Esophagus squamous epithelium (tissue), 5 donors: ENCODE data around the gene DAB1. TPM values are rescaled to one million over a fixed set of nuclear protein-coding genes. Genes with fewer than 3 reads are reported as not detected.

Experiments
- DNase-seq: peaks from one replicate; lab custom pipeline; 2025; lab: John Stamatoyannopoulos, UW
- H3K27ac ChIP-seq, 4 donors: fragments of 200-600 bp; sonication (generic); one replicate each; pipeline ENCODE4 v1.5.1; 2016 to 2019; ENCODE audit warnings: mild to moderate bottlenecking in 1 of 4
- H3K27me3 ChIP-seq, 4 donors: fragments of 200-600 bp; sonication (generic); 1 replicate in 3 of 4; 2 replicates in 1 of 4; pipeline versions ENCODE4 v1.5.1 to v1.6.0; 2017 to 2021; ENCODE audit warnings: antibody characterized with exemption in 1 of 4
- H3K36me3 ChIP-seq, 3 donors: fragments of 200-600 bp; sonication (generic); one replicate each; pipeline ENCODE4 v1.5.1; 2016 to 2019
- H3K4me1 ChIP-seq, 3 donors: fragments of 200-600 bp; sonication (generic); one replicate each; pipeline ENCODE4 v1.5.1; 2017 to 2019
- H3K4me3 ChIP-seq, 4 donors: fragments of 200-600 bp; sonication (generic); 1 replicate in 3 of 4; 2 replicates in 1 of 4; pipeline ENCODE4 v1.5.1; 2016 to 2019; ENCODE audit warnings: mild to moderate bottlenecking in 2 of 4, moderate library complexity in 1 of 4
- H3K9me3 ChIP-seq, 3 donors: fragments of 200-600 bp; sonication (generic); one replicate each; pipeline ENCODE4 v1.5.1; 2016 to 2019
- POLR2A ChIP-seq, 4 donors: fragments of 450-650 bp; IDR thresholded peaks; one replicate each; pipeline ENCODE4 v1.6.1; 2017; ENCODE audit warnings: antibody characterized with exemption in 4 of 4, mild to moderate bottlenecking in 4 of 4, moderate library complexity in 3 of 4
- WGBS, 2 donors: methylation state at CpG; one replicate each; pipeline ENCODE4 v1.1.5; 2018; 5-methylcytosine and 5-hydroxymethylcytosine counted together
- intact Hi-C: fragments of 100-400 bp; cut with DNase I; formaldehyde crosslinking; loops from one replicate; pipeline ENCODE4 v1.15.0; 2022
- total RNA-seq, 4 donors: library from RNA; depleted of rRNA; stranded (reverse); fragments of >200 nt; gene quantifications; one replicate each; pipeline ENCODE4 v1.1.0, GENCODE V29; 2016
- TF ChIP-seq, protein P1 (sequence below), 6 experiments: fragments of 450-650 bp in 4 of 6; fragments of 200-600 bp in 2 of 6; sonication (generic) in 2 of 6; IDR thresholded peaks; one replicate each; pipeline ENCODE4 v1.5.1; 2016 to 2019; ENCODE audit warnings: antibody characterized with exemption in 6 of 6, mild to moderate bottlenecking in 4 of 6, moderate library complexity in 4 of 6
- donor health status: DM: yes; HTN: yes; CAD: no.

DAB1 gene
- total RNA-seq, 4 donors from 2014 or later: under 0.01 TPM; not detected in 3

DNA sequence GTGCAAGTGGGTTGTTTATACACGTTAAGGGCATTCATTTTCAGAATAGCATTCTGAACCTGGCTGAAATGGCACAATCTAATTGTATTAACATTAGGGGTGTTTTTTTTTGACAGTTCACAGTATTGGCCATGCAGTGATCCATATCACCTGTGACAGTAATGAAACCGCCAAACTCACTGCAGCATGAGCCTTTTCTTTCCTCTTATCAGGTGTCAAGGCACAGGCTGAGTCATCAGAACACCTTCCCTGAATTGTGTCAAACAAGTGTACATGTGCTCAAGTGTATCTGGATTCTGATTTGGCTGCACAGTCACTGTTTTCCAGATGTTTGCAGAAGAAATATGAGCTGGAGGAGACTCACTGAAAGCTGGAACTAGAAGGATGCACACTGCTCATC lies 410.3 kb downstream of the DAB1 start:
- intact Hi-C loops: no loop called here
- WGBS, 2 donors: 45 to 47% methylated on average over 2 of the region's 2 CpGs
- no peak overlapping the region for H3K4me3 ChIP-seq
- no peak overlapping the region for H3K27ac ChIP-seq
- H3K4me1 ChIP-seq: no peaks in the 10 kb centered on the region
- TF ChIP-seq, protein P1, sequence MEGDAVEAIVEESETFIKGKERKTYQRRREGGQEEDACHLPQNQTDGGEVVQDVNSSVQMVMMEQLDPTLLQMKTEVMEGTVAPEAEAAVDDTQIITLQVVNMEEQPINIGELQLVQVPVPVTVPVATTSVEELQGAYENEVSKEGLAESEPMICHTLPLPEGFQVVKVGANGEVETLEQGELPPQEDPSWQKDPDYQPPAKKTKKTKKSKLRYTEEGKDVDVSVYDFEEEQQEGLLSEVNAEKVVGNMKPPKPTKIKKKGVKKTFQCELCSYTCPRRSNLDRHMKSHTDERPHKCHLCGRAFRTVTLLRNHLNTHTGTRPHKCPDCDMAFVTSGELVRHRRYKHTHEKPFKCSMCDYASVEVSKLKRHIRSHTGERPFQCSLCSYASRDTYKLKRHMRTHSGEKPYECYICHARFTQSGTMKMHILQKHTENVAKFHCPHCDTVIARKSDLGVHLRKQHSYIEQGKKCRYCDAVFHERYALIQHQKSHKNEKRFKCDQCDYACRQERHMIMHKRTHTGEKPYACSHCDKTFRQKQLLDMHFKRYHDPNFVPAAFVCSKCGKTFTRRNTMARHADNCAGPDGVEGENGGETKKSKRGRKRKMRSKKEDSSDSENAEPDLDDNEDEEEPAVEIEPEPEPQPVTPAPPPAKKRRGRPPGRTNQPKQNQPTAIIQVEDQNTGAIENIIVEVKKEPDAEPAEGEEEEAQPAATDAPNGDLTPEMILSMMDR (IDR thresholded peaks at IDR 0.05): no peak
- TF ChIP-seq POLR2A (IDR thresholded peaks at IDR 0.05): no peak
- no peaks in the 10 kb centered on the region for H3K36me3 ChIP-seq
- no peaks in the 10 kb centered on the region for H3K9me3 ChIP-seq
- H3K27me3 ChIP-seq: no peaks in the 10 kb centered on the region
- DNase-seq: no peak

DNA sequence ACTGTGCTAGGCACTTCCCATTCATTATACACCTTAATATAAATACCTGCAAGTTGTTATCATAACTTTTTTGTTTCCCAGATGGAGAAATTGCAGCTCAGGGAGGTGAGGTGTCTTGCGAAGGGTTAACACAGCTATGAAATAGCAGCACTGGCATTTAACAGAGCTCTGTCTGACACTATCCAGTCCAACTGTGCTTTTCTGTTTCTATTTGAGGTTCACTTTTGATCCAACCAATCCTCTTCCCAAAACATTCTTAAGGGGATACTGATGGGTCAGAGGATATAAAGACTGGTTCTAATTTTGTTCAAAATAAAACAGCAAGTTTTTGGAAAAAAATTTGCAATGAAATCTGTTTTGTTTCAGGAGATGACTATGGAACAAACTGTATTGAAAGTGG lies 411.5 kb downstream of the DAB1 start:
- DNase-seq: no peak
- TF ChIP-seq, protein P1 (IDR thresholded peaks at IDR 0.05): no peak
- no peak for TF ChIP-seq POLR2A (IDR thresholded peaks at IDR 0.05)
- Histone ChIP-seq H3K9me3 (no peaks in the 10 kb centered on the region), H3K27me3 (no peaks in the 10 kb centered on the region), H3K4me1 (no peaks in the 10 kb centered on the region), H3K36me3 (no peaks in the 10 kb centered on the region), H3K27ac (no peak overlapping the region), H3K4me3 (no peak overlapping the region)
- 93 to 100% methylated on average over 1 of the region's 1 CpG for WGBS, 2 donors
- intact Hi-C loops: no loop called here

DNA sequence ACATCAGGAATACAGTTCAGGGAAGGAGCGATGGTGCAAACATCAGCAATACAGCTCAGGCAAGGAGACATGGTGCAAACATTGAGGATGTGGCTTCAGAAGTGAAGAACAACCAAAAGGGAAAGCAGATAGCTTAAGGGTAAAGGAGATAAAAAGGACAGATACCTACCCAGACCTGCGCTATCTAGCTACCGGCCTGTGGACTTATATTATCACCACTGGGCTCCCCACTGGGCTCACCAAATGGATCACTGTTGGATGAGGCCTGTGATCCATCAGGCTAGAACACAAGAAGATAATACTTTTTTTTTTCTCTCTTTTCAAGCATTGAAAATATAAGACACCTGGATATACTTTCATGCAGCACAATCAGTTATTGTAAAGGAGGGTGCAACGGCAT lies 413.3 kb downstream of the DAB1 start:
- Histone ChIP-seq H3K4me3 (no peak overlapping the region), H3K9me3 (no peaks in the 10 kb centered on the region), H3K4me1 (no peaks in the 10 kb centered on the region), H3K27ac (no peak overlapping the region), H3K36me3 (no peaks in the 10 kb centered on the region), H3K27me3 (no peaks in the 10 kb centered on the region)
- DNase-seq: no peak
- WGBS, 2 donors: 91 to 92% methylated on average over 4 of the region's 4 CpGs
- TF ChIP-seq, protein P1 (IDR thresholded peaks at IDR 0.05): no peak
- intact Hi-C loops: no loop called here

DNA sequence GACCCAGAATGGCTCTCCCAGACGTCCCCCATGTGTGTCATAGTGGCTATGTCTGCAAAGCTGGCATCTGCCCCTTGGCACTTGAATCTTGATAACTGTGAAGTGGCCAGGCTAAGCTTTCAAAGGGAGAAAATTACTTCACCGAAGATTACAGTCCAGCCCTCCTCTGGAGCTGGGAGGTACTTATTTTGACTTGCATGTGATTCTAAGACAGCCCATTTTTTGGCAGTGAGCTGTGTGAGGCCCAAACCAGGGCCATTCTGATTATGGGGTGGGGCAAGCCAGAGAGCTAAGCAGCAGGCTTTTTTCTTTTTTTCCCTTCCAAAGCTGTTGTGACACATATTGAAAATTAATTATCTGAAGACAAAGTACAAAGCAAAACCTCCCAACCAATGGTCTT lies 415.9 kb downstream of the DAB1 start:
- no peak overlapping the region for H3K4me3 ChIP-seq
- WGBS, 2 donors: 22 to 26% methylated on average over 2 of the region's 2 CpGs
- no peaks in the 10 kb centered on the region for H3K36me3 ChIP-seq
- H3K27me3 ChIP-seq: no peaks in the 10 kb centered on the region
- H3K4me1 ChIP-seq: no peaks in the 10 kb centered on the region
- no peak for DNase-seq
- H3K27ac ChIP-seq: no peak overlapping the region
- TF ChIP-seq POLR2A (IDR thresholded peaks at IDR 0.05): no peak
- TF ChIP-seq, protein P1 (IDR thresholded peaks at IDR 0.05): no peak
- intact Hi-C loops: no loop called here
- H3K9me3 ChIP-seq: no peaks in the 10 kb centered on the region

DNA sequence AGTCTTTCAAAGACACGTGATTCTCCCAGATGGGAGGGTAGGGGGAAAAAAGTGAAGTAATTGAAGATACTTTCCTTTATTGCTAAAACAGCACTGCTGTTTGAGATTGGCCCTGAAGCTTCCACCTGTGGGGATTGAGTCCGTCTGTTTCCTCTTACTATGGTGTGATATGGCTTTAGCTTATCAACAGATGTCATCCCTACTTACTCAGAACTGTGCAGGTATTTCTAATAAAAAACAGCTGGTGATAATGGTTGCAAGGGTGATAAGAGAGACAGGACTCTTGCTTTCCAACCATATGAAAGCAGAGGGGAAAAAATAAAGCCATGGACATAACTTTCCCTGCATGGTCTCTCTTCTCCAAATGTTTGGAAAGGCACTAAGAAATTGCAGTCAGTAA lies 416.4 kb downstream of the DAB1 start:
- intact Hi-C loops: no loop called here
- 50 to 68% methylated on average over 2 of the region's 2 CpGs for WGBS, 2 donors

More for the DNA sequence above, 416.4 kb downstream of the DAB1 start:
- TF ChIP-seq POLR2A (IDR thresholded peaks at IDR 0.05): no peak
- TF ChIP-seq, protein P1 (IDR thresholded peaks at IDR 0.05): no peak
- H3K27me3 ChIP-seq: no peaks in the 10 kb centered on the region
- no peak overlapping the region for H3K4me3 ChIP-seq
- H3K27ac ChIP-seq: no peak overlapping the region
- no peaks in the 10 kb centered on the region for H3K36me3 ChIP-seq
- no peaks in the 10 kb centered on the region for H3K9me3 ChIP-seq
- no peaks in the 10 kb centered on the region for H3K4me1 ChIP-seq
- no peak for DNase-seq
